B cell (primary cell): ENCODE results near the gene SOX6. TPM values are rescaled to one million over a fixed set of nuclear protein-coding genes. Genes with fewer than 3 reads are reported as not detected.

Experiments used
- ATAC-seq: fragments of 200-7000 bp; cut with Tn5 transposase; one replicate; pipeline ENCODE4 v1.10.0; 2021; ENCODE audit warnings: low read depth, mild to moderate bottlenecking, moderate number of reproducible peaks, moderate library complexity
- CTCF ChIA-PET: fragments of 350-600 bp; sonication (Branson Sonifier 250); formaldehyde crosslinking; loops from one replicate; lab custom pipeline; 2021; ENCODE audit warnings: antibody characterized with exemption, inconsistent platforms; lab: Charles Lee
- POLR2A ChIA-PET: fragments of 350-600 bp; sonication (Branson Sonifier 250); formaldehyde crosslinking; loops from one replicate; lab custom pipeline; 2021; ENCODE audit warnings: antibody characterized with exemption; lab: Charles Lee
- DNase-seq: peaks from one replicate; pipeline ENCODE4 v3.0.0; 2013
- H2AFZ ChIP-seq: 2 replicates; pipeline ENCODE4 v1.6.1; 2012; ENCODE audit warnings: mild to moderate bottlenecking, low read depth, low read length; ENCODE audit not compliant: insufficient read depth, poor library complexity, severe bottlenecking
- H3K27ac ChIP-seq, 2 donors: 1 replicate in 1 of 2; 2 replicates in 1 of 2; pipeline ENCODE4 v1.5.1; 2012 to 2013; ENCODE audit warnings: low read length in 2 of 2, mild to moderate bottlenecking in 2 of 2, moderate library complexity in 1 of 2
- H3K27me3 ChIP-seq, 4 experiments: fragments of 200-600 bp in 1 of 4; sonication (generic) in 1 of 4; replicated peaks in 1 of 4; 1 replicate in 2 of 4; 2 replicates in 2 of 4; pipeline versions ENCODE4 v1.6.1 to v1.7.0; 2013 to 2016; ENCODE audit warnings: low read length in 3 of 4, mild to moderate bottlenecking in 2 of 4, mixed read lengths in 1 of 4, moderate library complexity in 1 of 4; ENCODE audit not compliant: insufficient read depth in 4 of 4, control insufficient read depth in 3 of 4; ENCODE audit errors: control extremely low read depth in 1 of 4
- H3K36me3 ChIP-seq, 2 experiments: replicated peaks in 1 of 2; 1 replicate in 1 of 2; 2 replicates in 1 of 2; pipeline versions ENCODE4 v1.6.1 to v1.7.1; 2013; ENCODE audit warnings: low read length in 1 of 2; ENCODE audit not compliant: insufficient read depth in 2 of 2, control insufficient read depth in 1 of 2; ENCODE audit errors: control extremely low read depth in 1 of 2, extremely low read depth in 1 of 2
- H3K4me1 ChIP-seq, 2 donors: fragments of 200-600 bp in 1 of 2; sonication (generic) in 1 of 2; 1 replicate in 1 of 2; 2 replicates in 1 of 2; pipeline versions ENCODE4 v1.5.1 to v1.6.1; 2013 to 2017; ENCODE audit warnings: low read length in 2 of 2; ENCODE audit not compliant: control insufficient read depth in 2 of 2, insufficient read depth in 2 of 2
- H3K4me2 ChIP-seq: replicated peaks from 2 replicates; pipeline ENCODE3; 2012; ENCODE audit warnings: mild to moderate bottlenecking, low read depth, low read length; ENCODE audit not compliant: poor library complexity, severe bottlenecking
- H3K4me3 ChIP-seq, 5 experiments: fragments of 200-600 bp in 1 of 5; sonication (generic) in 1 of 5; 1 replicate in 3 of 5; 2 replicates in 2 of 5; pipeline versions ENCODE4 v1.5.1 to v1.7.0; 2011 to 2016; ENCODE audit warnings: low read length in 4 of 5, mild to moderate bottlenecking in 4 of 5, low read depth in 2 of 5, control low read depth in 1 of 5, moderate library complexity in 1 of 5; ENCODE audit not compliant: insufficient read depth in 1 of 5; ENCODE audit errors: control extremely low read depth in 1 of 5, extremely low read depth in 1 of 5
- H3K79me2 ChIP-seq: fragments of 200-600 bp; sonication (generic); one replicate; pipeline ENCODE4 v1.6.0; 2016; ENCODE audit warnings: low read length; ENCODE audit not compliant: control insufficient read depth, insufficient read depth
- H3K9ac ChIP-seq: fragments of 200-600 bp; sonication (generic); 2 replicates; pipeline ENCODE4 v1.6.1; 2017; ENCODE audit warnings: mild to moderate bottlenecking, low read length, moderate library complexity
- H3K9me3 ChIP-seq, 3 donors: one replicate each; pipeline versions ENCODE4 v1.6.1 to v1.7.1; 2013; ENCODE audit warnings: low read length in 2 of 3; ENCODE audit not compliant: control insufficient read depth in 2 of 3, insufficient read depth in 1 of 3; ENCODE audit errors: control extremely low read depth in 1 of 3
- H4K20me1 ChIP-seq: 2 replicates; pipeline ENCODE4 v1.6.0; 2012; ENCODE audit warnings: mild to moderate bottlenecking, low read length; ENCODE audit not compliant: insufficient read depth, control insufficient read depth, poor library complexity, severe bottlenecking
- H3K27ac Mint-ChIP-seq: one replicate; pipeline ENCODE4 v1.8.0; 2021; ENCODE audit warnings: mixed read lengths
- H3K27me3 Mint-ChIP-seq: one replicate; pipeline ENCODE4 v1.8.0; 2021; ENCODE audit warnings: mixed read lengths
- H3K4me1 Mint-ChIP-seq: one replicate; pipeline ENCODE4 v1.8.0; 2021; ENCODE audit warnings: mixed read lengths
- H3K4me3 Mint-ChIP-seq: one replicate; pipeline ENCODE4 v1.8.0; 2021; ENCODE audit warnings: mixed read lengths
- H3K9me3 Mint-ChIP-seq: one replicate; pipeline ENCODE4 v1.8.0; 2022; ENCODE audit warnings: mixed read lengths; ENCODE audit not compliant: insufficient read depth
- EZH2 ChIP-seq: IDR thresholded peaks from 2 replicates; pipeline ENCODE4 v1.6.1; 2012; ENCODE audit warnings: borderline replicate concordance, low read depth, mild to moderate bottlenecking, moderate library complexity, low read length; ENCODE audit not compliant: insufficient read depth, poor library complexity, severe bottlenecking
- WGBS: methylation state at CpG from one replicate; pipeline ENCODE4 v1.1.5; 2013; ENCODE audit warnings: missing lambda C conversion rate; ENCODE audit not compliant: insufficient coverage; 5-methylcytosine and 5-hydroxymethylcytosine counted together
- intact Hi-C: fragments of 100-400 bp; cut with micrococcal nuclease; formaldehyde crosslinking; loops from one replicate; pipeline ENCODE4 v1.10.0; 2022
- polyA plus RNA-seq: library from polyadenylated mRNA; depleted of rRNA; stranded (reverse); fragments of >200 nt; gene quantifications from 2 replicates; pipeline ENCODE4 v1.2.3, GENCODE V29; 2012
- total RNA-seq, 2 donors: library from RNA; stranded (reverse); fragments of 120-200 nt in 1 of 2; gene quantifications; 1 replicate in 1 of 2; 2 replicates in 1 of 2; pipeline versions ENCODE4 v1.2.3 to v1.2.4, GENCODE V29; 2013 to 2022
- TF ChIP-seq, protein P1 (sequence below): fragments of 200-600 bp; IDR thresholded peaks from one replicate; pipeline ENCODE4 v1.8.0; 2022; ENCODE audit warnings: antibody characterized with exemption, mild to moderate bottlenecking

Gene SOX6
- total and polyA plus RNA-seq, 2 donors (not counting 1 experiment from before 2014, with no cell fraction given) = not detected

DNA sequence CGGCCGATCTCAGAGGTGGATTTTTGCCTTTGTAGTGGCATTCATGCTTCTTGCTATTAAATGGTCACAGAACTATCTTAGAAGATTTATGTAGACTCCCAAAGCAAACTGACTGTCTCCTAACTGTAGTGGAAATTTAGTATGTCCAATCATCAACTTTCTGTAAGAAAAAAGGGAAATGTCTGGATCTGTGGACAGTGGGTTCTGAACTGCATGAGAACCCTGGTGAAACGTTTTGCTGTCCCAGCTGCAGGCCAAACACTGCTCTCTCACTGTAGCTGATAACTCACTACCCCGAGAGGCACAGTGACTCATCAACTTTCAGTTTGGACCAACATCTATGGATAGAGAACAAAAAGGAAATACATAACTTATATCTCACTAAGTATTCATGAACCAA, 387.1 kb downstream of the SOX6 start:
- Histone ChIP-seq H3K36me3 (no peaks in the 10 kb centered on the region), H3K79me2 (no peaks in the 10 kb centered on the region), H3K4me1 (no peaks in the 10 kb centered on the region), H3K27me3 (no peaks in the 10 kb centered on the region), H3K9me3 (peaks cover 0 to 2% (median 0%) of the 10 kb centered on the region in 3 donors), H3K4me3 (no peak overlapping the region), H3K27ac (no peak overlapping the region), H4K20me1 (no peaks in the 10 kb centered on the region), H3K9ac (no peak overlapping the region), H2AFZ (no peak overlapping the region), H3K4me2 (no peak overlapping the region)
- Mint-ChIP-seq H3K27ac (no peak overlapping the region), H3K27me3 (no peaks in the 10 kb centered on the region), H3K4me3 (no peak overlapping the region), H3K4me1 (no peaks in the 10 kb centered on the region), H3K9me3 (no peaks in the 10 kb centered on the region)
- TF ChIP-seq, protein P1, sequence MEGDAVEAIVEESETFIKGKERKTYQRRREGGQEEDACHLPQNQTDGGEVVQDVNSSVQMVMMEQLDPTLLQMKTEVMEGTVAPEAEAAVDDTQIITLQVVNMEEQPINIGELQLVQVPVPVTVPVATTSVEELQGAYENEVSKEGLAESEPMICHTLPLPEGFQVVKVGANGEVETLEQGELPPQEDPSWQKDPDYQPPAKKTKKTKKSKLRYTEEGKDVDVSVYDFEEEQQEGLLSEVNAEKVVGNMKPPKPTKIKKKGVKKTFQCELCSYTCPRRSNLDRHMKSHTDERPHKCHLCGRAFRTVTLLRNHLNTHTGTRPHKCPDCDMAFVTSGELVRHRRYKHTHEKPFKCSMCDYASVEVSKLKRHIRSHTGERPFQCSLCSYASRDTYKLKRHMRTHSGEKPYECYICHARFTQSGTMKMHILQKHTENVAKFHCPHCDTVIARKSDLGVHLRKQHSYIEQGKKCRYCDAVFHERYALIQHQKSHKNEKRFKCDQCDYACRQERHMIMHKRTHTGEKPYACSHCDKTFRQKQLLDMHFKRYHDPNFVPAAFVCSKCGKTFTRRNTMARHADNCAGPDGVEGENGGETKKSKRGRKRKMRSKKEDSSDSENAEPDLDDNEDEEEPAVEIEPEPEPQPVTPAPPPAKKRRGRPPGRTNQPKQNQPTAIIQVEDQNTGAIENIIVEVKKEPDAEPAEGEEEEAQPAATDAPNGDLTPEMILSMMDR = no peak
- no peak for TF ChIP-seq EZH2
- DNase-seq (no peak), ATAC-seq (no peak)
- CTCF ChIA-PET = no interaction called here
- intact Hi-C loops = no loop called here
- POLR2A ChIA-PET = no interaction called here
- WGBS = 20% methylated on average over 1 of the region's 4 CpGs

DNA sequence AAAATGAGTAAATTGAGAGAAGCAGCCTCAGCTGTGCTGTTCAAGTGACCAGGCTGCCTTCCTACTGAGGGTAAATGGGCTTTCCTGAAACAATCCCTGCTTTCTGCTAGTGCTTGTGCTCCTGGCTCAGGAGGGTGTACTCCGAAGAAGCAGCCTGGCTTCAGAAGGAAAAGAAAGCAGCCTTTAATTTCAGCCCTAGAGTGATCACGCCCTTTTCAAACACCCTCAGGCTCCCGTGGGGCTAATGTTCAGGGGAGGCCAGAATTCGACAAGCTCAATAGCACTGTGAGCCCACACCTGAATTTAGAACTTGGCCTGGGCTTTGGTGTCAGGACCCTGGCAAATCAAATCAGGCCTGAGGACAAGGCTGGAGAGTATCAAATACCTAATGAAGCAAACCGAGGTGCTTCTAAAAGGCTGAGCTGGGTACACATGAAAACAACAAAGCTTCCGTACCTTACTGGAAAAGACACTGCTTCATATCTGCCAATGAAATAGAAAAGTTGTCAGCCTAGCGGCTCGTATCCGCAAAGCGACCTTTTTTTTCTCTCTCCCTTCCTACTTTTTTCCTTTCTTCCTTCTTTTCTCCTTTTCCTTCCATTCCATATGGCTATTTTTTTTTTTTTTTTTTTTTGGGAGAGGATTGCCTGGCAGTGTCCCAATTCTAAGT, 387.8 kb downstream of the SOX6 start:
- H3K27me3 ChIP-seq = no peaks in the 10 kb centered on the region
- POLR2A ChIA-PET = no interaction called here
- TF ChIP-seq, protein P1 = no peak
- TF ChIP-seq EZH2 = no peak
- no peak overlapping the region for H3K4me3 ChIP-seq
- no peak overlapping the region for H2AFZ ChIP-seq
- intact Hi-C loops = no loop called here
- DNase-seq (no peak), ATAC-seq (no peak)
- H3K4me1 ChIP-seq = no peaks in the 10 kb centered on the region
- no peaks in the 10 kb centered on the region for H4K20me1 ChIP-seq
- H3K4me2 ChIP-seq = no peak overlapping the region
- H3K9ac ChIP-seq = no peak overlapping the region
- H3K36me3 ChIP-seq = no peaks in the 10 kb centered on the region
- H3K27me3 Mint-ChIP-seq = no peaks in the 10 kb centered on the region
- H3K9me3 Mint-ChIP-seq = no peaks in the 10 kb centered on the region
- no peak overlapping the region for H3K27ac Mint-ChIP-seq
- no peaks in the 10 kb centered on the region for H3K4me1 Mint-ChIP-seq
- peaks cover 0 to 2% (median 0%) of the 10 kb centered on the region in 3 donors for H3K9me3 ChIP-seq
- CTCF ChIA-PET = no interaction called here
- H3K79me2 ChIP-seq = no peaks in the 10 kb centered on the region
- WGBS = 89% methylated on average over 5 of the region's 10 CpGs
- H3K27ac ChIP-seq = no peak overlapping the region
- no peak overlapping the region for H3K4me3 Mint-ChIP-seq
